GM12878 (cell line): Measurements from ENCODE around the gene CIB4.

Experiments used
- CTCF ChIP-seq, 3 experiments: IDR thresholded peaks in 2 of 3; conservative IDR thresholded peaks in 1 of 3; 2 replicates each; pipeline ENCODE4 v1.5.1; 2011; ENCODE audit warnings: low read depth in 3 of 3, low read length in 3 of 3, mild to moderate bottlenecking in 3 of 3, control low read depth in 2 of 3, moderate library complexity in 2 of 3, inconsistent platforms in 1 of 3, mixed read lengths in 1 of 3; ENCODE audit not compliant: control insufficient read depth in 2 of 3, insufficient read depth in 1 of 3; ENCODE audit errors: extremely low read depth in 1 of 3
- TCF7 ChIP-seq: IDR thresholded peaks from 2 replicates; pipeline ENCODE4 v1.6.1; 2014; ENCODE audit warnings: antibody characterized with exemption, borderline replicate concordance

- no peak for TF ChIP-seq CTCF (IDR thresholded peaks at IDR 0.05 in 2 of 3, conservative IDR thresholded peaks at IDR 0.05 in 1 of 3; ENCODE audit: control insufficient read depth in 2 of 3, extremely low read depth in 1 of 3, insufficient read depth in 1 of 3, low read depth in 3 of 3, low read length in 3 of 3)
- TF ChIP-seq TCF7: no peak
These were observed 60.4 kb downstream of the CIB4 start for GRCh38 chr2:26580751-26581150.
